Activated gamma-delta T cell treated with anti-CD3 and anti-CD28 coated beads, Interleukin-2, amount 50 U/mL, for 16 hours (primary cell): ENCODE data around the gene PCNX2.

ENCODE experiments used
- DNase-seq: peaks from one replicate; pipeline ENCODE4 v3.0.0-alpha.2; 2020; ENCODE audit warnings: low read depth

PCNX2 gene, protein sequence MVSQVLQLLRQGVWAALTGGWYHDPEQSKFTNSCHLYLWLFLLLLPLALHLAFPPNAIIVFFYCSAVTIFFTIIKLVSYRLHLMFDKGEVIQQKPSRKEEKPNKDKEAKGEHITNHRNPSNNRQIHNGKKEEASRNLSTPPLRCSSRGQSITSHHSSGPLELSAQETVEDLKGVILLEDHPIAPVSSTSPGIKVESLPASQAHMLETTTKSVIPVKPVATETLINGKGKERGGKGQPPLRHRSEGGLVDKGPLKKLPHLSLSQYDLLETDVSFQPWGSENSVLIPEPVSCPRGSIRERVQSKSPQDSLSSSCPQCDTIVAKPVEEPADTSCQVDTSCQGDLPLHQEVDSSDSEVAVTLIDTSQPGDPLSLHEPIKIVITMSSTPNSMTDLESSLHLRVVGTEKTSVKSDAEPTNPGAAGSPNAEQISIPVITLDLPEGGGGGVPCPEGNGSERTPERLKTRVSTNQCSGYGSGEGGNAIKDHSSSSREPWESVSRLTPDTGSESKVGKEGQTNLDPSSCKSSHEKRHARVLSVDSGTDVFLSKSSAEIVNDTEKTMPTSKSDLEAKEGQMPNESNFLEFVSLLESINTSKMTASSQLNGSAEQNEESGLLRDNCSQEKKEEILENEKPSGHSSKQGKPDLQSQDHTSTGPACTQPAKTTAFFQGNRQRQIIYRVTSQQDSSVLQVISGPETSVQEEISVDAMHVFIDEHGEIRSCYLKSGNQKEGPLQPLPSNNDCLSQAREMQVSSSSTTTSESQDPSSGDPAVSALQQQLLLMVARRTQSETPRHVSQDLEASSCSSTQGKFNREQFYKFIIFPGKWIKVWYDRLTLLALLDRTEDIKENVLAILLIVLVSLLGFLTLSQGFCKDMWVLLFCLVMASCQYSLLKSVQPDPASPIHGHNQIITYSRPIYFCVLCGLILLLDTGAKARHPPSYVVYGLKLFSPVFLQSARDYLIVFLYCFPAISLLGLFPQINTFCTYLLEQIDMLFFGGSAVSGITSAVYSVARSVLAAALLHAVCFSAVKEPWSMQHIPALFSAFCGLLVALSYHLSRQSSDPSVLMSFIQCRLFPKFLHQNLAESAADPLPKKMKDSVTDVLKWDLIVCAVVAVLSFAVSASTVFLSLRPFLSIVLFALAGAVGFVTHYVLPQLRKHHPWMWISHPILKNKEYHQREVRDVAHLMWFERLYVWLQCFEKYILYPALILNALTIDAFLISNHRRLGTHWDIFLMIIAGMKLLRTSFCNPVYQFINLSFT (N-terminal part only)

DNA sequence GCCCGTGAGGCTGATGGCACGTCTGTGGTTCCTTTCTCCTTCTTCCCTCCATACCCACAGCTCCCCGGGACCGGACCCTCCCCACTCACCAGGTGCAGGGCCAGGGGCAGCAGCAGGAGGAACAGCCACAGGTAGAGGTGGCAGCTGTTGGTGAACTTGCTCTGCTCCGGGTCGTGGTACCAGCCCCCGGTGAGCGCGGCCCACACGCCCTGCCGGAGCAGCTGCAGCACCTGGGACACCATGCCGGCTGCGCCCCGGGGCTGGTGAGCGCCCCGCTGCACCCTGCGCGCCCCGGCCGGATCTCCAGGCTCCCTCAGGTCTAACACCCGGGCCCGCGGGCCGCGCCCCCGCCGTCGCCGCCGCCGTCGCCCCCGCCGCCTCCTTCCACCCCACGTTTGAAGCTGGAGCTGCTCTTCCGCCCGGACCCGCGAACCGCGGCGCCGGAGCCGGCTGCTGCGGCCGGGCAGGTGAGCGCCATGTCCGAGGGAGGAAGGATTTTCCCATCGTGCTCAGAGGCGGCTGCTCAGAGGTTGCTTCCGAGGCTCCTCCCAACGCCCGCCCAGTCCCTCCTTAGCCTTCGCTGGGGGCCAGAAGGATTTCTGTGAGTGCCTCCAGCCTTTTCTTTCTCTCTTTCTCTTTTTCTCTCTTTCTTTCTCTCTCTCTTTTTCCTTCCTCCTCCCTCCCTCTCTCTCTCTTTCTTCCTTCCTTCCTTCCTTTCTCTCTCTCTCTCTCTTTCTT lies at the start of gene PCNX2:
Gene PCNX2 (minus strand): TSS at position 489 of the 738 bp plus-strand sequence. CDS start 247 bp downstream, at position 242.
- peak; percentile 43 for DNase-seq

DNA sequence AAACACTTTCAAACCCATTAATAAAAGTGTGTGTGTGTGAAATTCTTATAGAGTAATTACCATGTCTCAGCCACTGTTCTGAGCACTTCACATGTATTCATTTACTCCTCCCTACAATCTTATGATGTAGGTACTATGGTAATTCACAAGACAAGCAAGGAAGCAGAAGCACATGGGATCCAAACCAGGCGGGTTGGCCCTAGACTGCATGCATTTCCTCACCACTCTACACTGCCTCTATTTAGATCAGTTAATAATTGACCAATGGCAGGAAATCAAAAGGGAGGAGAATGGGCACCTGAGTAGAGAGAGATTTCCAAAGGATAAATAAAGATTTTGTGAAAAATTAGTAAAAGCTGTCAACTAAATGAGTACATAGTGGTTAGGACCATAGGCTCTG lies 47.7 kb upstream of the PCNX2 start:
- DNase-seq: no peak

DNA sequence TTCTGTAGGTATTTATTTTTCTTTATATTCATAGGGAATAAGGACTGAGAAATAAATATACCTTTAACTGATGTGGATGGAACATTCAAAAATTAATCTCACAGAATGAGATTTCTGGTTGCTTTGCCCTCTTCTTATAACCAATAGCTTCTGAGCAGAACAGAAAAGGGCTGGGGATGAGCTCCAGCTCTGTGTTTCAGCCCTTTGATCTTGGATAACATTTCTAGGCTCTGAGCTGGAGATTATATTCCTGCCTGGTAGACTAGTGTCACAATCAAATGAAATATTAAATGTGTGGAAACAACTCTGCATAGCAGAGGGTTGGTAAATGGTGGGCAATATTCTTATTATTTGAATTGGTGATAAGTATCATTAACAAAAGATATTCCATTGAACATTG lies 46.6 kb upstream of the PCNX2 start:
- DNase-seq: no peak

DNA sequence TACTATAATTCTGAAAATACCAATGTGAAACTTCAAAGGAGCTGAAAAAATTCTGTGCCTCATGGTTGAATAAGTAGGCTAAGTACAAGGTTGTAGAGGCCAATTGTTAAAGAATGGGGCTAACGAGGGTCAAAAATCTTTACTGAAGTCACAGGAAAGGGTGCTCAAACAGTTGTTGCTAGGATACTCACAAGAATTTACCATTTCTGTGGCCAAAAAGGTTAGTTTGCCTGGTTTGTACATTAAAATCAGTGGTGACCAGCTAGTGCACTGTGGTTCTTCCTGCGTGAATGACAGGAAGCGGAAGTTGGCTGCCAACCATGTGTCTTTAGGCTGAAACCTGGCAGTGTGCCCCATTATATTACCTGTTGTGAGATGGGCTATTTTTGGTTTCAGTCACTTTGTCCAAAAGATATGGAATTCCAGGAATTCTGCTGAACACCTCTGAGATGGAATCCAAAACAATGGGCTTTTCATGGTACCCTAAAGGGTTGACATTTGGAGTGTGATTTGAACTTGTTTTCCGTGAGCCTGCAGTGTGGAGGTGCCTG lies 45.5 kb upstream of the PCNX2 start:
- DNase-seq: no peak

DNA sequence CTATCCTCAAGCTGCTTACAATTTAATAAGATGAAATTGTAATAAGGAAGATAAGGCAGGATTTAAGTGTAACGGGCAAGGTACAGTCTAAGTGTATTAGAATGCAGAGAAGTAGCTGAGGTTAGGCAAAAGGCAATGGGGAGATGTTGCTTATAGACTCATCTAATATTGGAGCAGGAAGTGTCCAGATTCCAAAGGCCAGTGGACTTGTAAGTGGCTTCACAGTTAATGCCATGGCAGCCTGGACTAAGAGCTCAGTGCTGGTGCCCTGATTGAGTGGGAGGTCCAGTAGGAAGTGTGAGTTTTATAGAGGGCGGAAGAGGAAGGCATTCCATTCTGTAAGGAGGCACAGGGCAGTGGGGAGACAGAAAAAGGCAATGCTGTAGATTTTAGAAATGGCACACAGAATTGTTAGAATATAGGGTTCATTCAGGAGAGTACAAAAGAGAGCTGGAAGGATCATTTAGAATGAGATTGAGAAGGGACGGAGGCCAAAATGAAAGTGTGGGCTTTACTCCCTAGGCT lies 44.6 kb upstream of the PCNX2 start:
- no peak for DNase-seq

DNA sequence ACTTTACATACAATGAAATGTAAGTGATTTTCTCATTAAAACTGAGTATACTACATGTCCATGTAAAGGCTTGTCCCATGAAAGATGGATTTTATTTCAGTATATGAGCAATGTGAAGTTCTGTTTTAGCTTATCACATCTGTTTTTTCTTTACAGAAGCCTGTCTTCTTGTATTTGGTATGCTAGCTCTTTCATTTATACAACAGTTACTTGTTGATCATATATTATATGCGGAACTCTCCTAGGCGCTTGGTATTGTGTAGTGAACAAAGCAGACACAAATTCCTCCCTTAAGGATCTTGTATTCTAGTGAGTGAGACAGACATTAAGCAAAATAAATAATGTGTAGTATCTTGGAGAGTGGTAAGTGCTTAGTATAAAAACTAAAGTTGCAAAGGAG lies 42.6 kb upstream of the PCNX2 start:
- no peak for DNase-seq

DNA sequence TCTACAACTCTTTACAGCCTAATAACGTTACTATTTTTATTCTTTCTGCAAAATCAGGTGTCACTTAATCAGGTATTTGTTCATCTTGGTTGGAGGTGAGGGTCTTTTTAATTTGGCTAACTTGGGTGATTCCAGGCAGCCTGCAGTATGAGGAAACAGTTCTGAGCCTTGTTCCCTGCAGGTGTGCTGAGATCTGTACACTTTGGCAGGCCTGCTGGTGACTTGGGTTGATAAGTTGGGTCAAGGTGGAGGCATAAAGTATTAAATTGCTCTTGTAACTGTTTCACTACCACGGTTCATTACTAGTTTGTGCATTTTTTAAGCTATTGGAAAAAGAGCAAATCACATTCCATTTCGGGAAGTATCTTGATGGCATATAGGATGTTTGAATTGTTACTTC lies 42.0 kb upstream of the PCNX2 start:
- no peak for DNase-seq

DNA sequence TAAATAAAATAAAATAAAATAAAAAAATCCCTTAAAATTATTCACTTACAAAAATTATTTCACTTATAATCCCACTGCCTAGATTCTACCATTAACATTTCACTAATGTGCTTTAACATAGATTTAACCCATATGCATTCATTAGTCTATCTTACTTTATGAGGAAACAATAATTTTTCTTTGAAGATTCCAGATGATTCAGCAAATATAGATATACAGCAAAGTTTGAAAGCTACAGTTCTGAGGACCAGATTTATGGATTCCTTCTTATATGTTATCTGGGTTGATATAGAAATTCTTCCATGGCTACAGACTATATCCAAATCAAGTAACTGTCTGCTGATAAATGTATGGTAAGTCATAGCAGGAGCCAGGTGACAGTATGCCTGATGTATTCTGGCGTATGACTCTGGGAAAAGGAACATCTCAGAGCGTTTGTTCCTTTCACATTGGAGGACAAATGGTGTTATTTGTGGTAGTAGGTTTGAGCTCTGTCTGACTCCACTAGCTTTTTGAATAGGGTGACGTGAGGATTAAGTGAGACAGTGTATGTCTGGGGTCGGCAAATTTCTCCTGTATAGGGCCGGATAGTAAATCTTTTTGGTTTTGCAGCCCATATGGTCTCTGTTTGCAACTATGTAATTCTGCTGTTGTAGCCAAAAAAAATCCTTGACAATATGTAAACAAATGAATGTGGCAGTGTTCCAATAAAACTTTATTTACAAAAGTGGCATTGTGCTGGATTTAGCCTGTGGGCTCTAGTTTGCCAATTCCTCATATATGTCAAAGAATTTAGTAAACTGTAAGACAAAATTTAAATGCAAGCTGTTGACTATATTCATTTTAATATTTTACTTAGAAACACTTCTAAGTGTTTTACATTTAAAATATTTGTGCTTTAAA lies 41.3 kb upstream of the PCNX2 start:
- no peak for DNase-seq

DNA sequence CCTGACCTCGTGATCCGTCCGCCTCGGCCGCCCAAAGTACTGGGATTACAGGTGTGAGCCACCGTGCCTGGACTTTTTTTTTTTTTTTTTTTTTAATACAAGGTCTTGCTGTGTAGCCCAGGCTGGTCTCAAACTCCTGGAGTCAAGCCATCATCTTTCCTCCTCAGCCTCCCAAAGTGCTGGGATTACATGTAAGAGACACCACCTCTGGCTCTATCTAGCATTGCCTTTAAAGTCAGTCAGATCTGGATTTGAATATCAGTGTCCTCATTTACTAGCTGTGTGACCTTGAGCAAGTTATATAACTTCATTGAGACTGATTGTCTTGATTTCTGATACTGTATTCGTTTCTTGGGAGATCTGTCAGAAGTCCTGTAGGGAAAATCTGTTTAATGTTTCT lies 38.6 kb upstream of the PCNX2 start:
- no peak for DNase-seq

DNA sequence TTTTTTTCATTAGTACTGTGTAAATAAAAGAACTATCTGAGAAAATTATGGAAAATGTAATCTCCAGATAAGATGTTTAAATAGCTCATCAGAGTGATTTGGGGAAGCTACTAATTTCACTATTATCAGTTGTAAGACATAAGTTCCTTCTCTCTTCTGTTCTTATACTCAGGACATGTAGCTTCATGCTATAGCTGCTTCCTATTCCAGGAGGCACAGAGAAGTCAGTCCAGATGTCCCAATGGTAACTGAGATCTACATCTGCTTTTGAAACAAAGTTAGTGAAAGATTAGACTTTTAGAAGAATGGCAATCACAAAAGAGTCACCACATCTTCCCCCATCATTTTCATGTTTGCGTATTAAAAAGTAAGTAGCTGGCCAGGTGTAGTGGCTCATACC lies 37.6 kb upstream of the PCNX2 start:
- DNase-seq: no peak

DNA sequence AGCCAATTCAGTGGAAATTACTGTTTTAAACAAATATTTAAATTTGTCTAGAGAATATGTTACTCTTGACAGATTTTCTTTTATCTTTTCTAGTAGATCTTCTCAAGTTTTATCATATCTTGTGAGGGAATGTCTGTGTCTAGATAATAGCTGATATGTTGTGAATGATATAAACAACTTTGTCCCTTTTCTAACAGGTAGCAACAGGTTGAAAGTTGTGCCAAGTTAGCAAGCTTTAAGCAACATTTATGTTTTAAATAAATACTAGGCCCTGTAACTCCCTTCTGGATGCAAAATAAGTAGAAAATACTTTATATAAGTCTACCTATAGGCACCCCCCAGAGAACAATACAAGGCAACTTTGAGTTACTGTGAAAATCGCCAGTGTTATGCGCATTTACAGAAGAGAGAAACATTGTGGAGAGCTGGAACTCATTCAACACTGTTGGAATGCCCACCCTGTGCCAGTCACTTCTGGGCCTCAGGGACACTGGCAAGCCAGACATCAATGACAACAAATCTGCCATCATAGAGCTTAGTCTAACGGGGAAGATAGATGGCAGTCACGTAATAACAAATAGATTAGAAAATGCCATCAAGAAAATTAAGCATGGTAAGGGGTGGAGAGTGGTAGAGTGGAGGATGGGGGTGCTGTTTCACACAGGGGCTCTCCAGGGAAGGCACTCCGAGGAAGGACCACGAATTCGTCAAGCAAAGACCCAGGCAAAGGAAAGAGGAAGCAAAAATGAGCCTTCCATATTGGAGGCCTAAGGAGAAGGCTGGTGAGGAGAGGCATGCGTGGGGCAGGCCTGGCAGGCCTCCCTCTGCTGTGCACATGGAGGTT lies 36.4 kb upstream of the PCNX2 start:
- no peak for DNase-seq

DNA sequence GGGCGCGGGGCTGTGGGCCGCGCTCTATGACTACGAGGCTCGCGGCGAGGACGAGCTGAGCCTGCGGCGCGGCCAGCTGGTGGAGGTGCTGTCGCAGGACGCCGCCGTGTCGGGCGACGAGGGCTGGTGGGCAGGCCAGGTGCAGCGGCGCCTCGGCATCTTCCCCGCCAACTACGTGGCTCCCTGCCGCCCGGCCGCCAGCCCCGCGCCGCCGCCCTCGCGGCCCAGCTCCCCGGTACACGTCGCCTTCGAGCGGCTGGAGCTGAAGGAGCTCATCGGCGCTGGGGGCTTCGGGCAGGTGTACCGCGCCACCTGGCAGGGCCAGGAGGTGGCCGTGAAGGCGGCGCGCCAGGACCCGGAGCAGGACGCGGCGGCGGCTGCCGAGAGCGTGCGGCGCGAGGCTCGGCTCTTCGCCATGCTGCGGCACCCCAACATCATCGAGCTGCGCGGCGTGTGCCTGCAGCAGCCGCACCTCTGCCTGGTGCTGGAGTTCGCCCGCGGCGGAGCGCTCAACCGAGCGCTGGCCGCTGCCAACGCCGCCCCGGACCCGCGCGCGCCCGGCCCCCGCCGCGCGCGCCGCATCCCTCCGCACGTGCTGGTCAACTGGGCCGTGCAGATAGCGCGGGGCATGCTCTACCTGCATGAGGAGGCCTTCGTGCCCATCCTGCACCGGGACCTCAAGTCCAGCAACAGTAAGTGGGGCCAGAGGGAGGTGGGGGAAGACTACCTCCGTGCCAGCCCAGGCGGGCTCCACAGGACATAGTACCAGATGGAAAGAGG lies 32.8 kb upstream of the PCNX2 start:
- no peak for DNase-seq

DNA sequence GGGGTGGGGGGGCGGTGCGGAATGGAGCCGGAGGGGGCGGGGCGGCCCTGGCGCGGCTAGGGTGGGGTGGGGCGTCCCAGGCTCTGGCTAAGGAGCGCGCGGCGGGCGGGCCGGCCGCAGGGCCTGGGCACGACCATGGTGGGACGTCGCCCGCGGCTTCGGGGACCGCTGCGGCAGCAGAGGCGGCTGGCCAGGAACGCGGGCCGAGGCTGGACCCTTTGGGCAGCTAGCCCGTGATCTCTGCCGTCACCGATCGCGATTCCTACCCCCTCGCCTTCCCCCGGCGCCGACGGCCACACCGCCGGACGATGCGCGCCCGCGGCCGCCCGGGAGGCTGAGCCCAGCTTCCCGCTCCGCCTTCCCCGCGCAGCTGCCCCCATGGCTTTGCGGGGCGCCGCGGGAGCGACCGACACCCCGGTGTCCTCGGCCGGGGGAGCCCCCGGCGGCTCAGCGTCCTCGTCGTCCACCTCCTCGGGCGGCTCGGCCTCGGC lies 32.2 kb upstream of the PCNX2 start, which contains the start of gene MAP3K21:
Gene MAP3K21 (plus strand): TSS at position 74 of the 491 bp plus-strand sequence. CDS start 305 bp downstream, at position 379.
- DNase-seq: no peak

DNA sequence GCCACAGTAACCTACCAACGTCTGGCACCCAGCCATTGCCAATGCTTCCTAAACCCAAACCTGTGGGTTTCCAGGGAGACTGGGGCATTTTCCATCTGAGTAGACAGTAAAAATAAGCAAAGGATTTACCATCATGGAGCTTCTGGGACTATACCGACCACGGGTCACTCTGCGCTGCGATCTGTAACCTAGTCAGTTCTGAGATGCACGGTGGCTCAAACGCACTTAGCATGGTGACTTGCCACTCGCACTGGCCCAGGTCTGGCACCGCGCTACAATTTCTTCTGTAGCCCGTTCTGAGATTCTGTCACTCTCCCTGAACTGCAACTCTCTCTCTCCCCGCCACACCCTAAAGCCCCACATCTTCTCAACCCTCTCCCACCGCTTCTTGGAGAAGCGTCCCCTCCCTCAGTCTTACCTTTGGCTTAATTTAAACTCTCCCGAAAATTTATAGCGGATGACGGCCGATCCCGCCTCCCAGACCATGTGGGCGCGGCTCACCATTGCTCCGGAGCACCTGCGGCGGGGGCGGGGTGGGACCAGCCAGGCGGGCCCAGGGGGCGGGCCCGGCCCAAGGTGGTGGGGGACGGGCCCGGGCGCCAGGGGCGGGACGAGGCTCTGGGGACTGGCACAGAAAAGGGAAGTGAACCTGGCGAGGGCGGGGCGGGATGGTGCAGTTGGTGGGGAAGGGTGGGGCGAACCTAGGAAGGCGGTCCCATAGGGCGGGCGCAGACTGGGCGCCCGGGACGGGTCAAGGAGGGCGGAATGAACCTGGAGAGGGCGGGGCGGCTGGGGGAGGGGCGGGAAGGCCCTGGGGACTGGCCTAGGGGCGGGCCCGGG lies 31.5 kb upstream of the PCNX2 start:
- DNase-seq: peak; percentile 71

DNA sequence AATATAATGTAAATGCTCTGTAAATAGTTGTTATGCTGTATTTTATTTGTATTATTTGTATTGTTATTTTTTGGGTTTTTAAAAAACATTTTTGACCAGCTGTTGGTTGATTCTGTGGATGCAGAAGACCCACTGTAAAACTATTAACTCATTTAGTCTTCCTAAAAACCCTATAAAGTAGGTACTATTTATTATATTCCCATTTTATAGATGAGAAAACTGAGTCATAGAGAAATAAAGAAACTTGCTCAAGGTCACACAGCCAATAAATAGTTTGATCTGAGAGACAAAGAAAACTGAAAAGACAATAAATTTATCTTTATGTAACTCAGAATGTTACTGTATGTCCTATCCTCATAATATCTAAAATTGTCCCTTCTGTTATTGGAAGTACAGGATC lies 30.8 kb upstream of the PCNX2 start:
- no peak for DNase-seq

DNA sequence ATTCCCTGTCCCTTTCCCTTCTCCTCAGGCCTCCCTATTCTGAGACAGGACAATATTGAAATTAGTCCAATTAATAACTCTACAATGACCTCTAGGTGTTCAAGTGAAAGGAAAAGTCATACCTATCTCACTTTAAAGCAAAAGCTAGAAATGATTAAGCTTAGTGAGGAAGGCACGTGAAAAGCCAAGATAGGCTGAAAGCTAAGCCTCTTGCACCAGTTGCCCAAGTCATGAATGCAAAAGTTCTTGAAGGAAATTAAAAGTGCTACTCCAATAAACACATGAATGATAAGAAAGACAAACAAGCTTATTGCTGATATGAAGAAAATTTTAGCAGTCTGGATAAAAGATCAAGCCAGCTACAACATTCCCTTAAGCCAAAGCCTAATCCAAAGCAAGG lies 28.2 kb upstream of the PCNX2 start:
- no peak for DNase-seq

DNA sequence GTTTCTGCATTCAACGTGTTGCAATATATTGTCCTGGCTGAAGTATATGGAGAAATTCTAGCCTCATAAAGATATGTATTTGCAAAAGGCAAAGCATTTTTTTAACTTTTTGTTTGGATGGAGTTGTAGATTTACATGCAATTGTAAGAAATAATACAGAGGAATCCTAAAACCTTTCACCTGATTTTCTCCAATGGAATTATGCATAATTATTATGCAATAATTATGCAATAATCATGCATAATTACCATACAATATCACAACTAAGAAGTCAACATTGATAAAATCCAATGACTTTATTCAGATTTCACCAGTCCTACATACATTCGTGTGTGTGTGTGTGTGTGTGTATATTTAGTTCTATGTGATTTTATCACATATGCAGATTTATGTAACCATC lies 24.5 kb upstream of the PCNX2 start:
- DNase-seq: no peak
